BJ (cell line): ENCODE data around the gene GNG13. TPM values are rescaled to one million over a fixed set of nuclear protein-coding genes. Genes with fewer than 3 reads are reported as not detected.

Experiments
- CTCF ChIA-PET: fragments of 350-600 bp; formaldehyde crosslinking; extraction: SDS; loops from one replicate; lab custom pipeline; 2021; ENCODE audit warnings: antibody characterized with exemption, inconsistent platforms; lab: Yijun Ruan, JAX
- POLR2A ChIA-PET: fragments of 300-600 bp; sonication (Branson Sonifier 250); formaldehyde crosslinking; extraction: SDS; loops from one replicate; lab custom pipeline; 2021; ENCODE audit warnings: antibody characterized with exemption; lab: Charles Lee
- DNase-seq: peaks from one replicate; pipeline ENCODE4 v3.0.0-alpha.2; 2011; ENCODE audit warnings: low read depth
- H3K27me3 ChIP-seq: 2 replicates; pipeline ENCODE4 v1.6.0; 2011; ENCODE audit warnings: low read length; ENCODE audit not compliant: control insufficient read depth, insufficient read depth
- H3K36me3 ChIP-seq: 2 replicates; pipeline ENCODE4 v1.5.1; 2011; ENCODE audit warnings: low read length; ENCODE audit not compliant: control insufficient read depth, insufficient read depth
- H3K4me3 ChIP-seq: 2 replicates; pipeline ENCODE4 v1.5.1; 2011; ENCODE audit warnings: low read depth, mild to moderate bottlenecking, control low read depth, low read length
- polyA plus RNA-seq: library from polyadenylated mRNA; depleted of rRNA; stranded (reverse); fragments of >200 nt; gene quantifications from 2 replicates; pipeline ENCODE4 v1.2.3, GENCODE V29; 2011
- TF ChIP-seq, protein P1 (sequence below): IDR thresholded peaks from 2 replicates; pipeline ENCODE4 v1.5.1; 2011; ENCODE audit warnings: low read depth, mild to moderate bottlenecking, control low read depth, inconsistent platforms, low read length, moderate library complexity; ENCODE audit not compliant: insufficient read depth

The GNG13 gene
- polyA plus RNA-seq, 1 experiment, result not detected

DNA sequence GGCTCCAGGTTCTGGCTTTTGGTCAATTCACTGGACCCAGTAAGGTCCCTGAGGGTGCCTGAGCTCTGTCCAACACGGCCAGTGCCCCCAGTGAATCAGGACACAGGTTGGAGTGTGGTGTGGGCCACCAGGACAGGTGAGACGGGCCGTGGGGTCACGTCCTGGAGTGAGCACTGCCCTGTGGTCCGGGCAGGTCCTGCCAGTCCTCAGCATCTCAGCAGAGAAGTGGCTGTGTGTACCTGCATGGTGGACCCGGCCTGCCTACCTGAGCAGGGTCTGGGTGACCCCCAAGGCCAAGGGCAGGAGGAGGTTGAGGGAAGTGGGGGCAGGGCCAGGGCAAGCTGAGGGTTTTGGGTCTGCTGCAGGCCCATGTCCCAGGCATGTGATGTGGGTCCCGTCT, 1.9 kb upstream of the GNG13 start:
- peaks cover 17% of the 10 kb centered on the region for H3K27me3 ChIP-seq
- DNase-seq, result no peak
- CTCF ChIA-PET, result no interaction called here
- H3K4me3 ChIP-seq, result no peak overlapping the region
- POLR2A ChIA-PET, result no interaction called here
- TF ChIP-seq, protein P1, sequence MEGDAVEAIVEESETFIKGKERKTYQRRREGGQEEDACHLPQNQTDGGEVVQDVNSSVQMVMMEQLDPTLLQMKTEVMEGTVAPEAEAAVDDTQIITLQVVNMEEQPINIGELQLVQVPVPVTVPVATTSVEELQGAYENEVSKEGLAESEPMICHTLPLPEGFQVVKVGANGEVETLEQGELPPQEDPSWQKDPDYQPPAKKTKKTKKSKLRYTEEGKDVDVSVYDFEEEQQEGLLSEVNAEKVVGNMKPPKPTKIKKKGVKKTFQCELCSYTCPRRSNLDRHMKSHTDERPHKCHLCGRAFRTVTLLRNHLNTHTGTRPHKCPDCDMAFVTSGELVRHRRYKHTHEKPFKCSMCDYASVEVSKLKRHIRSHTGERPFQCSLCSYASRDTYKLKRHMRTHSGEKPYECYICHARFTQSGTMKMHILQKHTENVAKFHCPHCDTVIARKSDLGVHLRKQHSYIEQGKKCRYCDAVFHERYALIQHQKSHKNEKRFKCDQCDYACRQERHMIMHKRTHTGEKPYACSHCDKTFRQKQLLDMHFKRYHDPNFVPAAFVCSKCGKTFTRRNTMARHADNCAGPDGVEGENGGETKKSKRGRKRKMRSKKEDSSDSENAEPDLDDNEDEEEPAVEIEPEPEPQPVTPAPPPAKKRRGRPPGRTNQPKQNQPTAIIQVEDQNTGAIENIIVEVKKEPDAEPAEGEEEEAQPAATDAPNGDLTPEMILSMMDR, result no peak
- no peaks in the 10 kb centered on the region for H3K36me3 ChIP-seq

DNA sequence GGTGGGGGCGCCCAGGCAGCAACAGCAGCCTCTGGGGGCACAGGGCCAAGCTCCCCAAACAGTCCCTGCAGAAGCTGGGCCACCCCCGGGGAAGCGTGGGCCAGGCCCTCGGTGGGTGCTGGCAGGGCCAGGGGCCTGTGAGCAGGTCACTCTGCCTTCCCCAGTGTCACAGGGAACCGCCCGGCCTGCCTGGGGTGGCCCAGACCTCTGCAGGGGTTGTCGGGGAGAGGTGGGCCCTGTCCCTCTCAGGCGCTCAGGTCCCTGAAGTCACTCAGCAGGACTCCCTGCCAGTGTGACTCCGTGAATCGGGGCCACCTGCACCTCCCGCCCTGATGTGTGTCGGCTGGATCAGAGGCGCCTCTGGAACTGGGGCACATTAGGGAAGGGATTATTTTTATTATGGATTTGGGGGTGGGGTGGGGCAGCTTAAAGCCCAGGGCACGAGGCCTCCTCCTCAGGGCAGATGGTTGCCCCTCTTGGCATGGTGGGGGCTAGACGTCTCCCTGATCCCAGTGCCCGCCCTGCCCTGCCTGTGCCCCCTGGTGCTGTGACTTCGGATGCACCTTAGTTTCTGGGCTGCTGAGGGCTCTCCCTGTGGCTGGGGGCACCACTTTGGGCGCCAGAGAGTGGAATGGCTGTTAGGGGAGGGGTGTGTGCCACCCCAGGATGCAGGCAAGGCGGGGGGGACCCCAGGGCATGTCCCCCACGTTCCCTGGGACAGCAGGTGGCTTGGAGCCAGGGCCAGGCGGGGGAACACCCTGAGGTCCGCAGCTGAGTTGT, 1.2 kb upstream of the GNG13 start:
- Histone ChIP-seq H3K36me3 (no peaks in the 10 kb centered on the region), H3K4me3 (no peak overlapping the region), H3K27me3 (peaks cover 17% of the 10 kb centered on the region)
- no peak for DNase-seq
- ChIA-PET CTCF (no interaction called here), POLR2A (no interaction called here)
- TF ChIP-seq, protein P1, result no peak

DNA sequence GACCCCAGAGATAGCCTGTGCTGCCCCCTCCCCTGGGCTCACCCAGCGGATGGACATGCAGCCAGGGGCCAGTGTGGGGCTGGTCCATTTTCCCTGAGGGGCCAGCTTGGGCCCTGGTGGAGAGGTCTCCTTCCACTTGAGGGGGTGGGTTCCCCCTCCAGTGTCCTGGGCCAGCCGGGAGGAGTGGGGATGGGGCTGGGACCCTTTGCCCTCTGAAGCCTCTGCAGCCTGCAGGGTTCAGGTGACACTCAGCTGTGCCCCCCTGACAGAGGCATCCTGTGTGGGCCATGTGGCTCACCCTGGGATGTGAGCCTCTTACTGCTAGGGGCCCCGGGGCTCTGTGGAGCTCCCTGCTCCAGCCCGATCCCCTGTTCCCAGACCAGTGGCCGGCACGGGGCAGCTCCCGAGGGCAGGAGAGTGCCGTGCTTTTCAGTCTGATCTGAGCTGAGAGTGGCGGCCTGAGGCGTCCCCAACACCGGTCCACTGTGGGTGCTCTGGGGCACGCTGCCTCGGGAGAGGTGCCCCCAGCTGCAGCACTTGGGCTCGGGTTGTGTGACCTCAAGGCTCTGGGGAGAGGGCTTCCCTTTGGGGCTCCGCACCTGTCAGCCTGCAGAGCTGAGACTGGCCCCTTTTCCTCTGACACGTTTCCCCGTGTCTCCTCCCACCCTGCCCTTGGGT, 439 bp upstream of the GNG13 start:
- POLR2A ChIA-PET, result no interaction called here
- CTCF ChIA-PET, result interaction anchor here (1.1 kb wide), 1 partner anchor 254 kb away, joined by 3 read pairs; no protein-coding TSS in a partner anchor

DNA sequence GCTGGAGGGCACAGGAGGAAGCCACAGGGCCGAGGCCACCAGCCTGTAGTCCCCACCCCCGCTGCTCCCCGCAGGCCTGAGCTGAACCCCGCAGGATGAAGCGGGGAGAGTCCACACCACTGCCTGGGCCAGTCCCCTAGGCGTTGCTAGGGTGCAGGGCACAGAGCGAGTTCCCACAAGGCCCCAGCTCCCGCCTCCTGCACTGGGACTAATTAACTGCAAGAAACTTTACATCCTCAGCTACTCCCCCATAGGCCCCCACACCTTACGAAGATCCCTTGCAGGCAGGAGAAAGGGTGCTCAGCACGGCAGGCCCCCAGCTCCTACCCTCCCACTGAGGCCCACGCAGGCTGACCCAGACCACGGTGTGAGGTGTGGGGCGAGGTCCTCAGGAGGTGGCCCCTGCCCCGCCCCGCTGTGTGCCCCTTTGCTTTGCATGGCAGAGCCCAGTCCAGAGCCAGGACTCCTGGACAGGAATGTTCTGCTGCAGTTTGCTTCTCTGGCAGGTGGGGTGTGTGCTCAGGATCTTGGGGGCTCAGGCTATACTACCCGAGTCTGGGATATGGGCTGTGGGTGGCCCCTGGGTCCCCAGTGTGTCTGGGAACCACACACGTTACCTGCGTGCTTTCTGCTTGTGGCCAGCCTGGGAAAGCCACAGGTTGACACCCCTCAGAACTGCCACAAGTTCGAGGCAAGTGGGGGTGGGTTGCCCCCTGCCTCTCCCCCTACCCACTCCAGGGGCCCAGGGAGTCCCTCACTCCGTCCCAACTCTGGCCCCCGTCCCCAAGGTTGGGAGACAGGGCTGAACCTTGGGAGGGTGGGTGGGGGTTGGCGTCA, 1.2 kb downstream of the GNG13 start:
- Histone ChIP-seq H3K36me3 (no peaks in the 10 kb centered on the region), H3K27me3 (peaks cover 17% of the 10 kb centered on the region), H3K4me3 (no peak overlapping the region)
- ChIA-PET POLR2A (no interaction called here), CTCF (interaction anchor here (0.9 kb wide), 1 partner anchor 87 kb away, joined by 3 read pairs; no protein-coding TSS in a partner anchor)
- DNase-seq, result no peak
- TF ChIP-seq, protein P1, result no peak

More for the DNA sequence above, 439 bp upstream of the GNG13 start:
- Histone ChIP-seq H3K4me3 (no peak overlapping the region), H3K36me3 (no peaks in the 10 kb centered on the region), H3K27me3 (peaks cover 17% of the 10 kb centered on the region)
- TF ChIP-seq, protein P1, result no peak
- no peak for DNase-seq
